Kidney epithelial cell (primary cell): ENCODE measurements around the gene AP3M1. TPM values are rescaled to one million over a fixed set of nuclear protein-coding genes. Genes with fewer than 3 reads are reported as not detected.

ENCODE experiments used
- DNase-seq: peaks from one replicate; pipeline ENCODE4 v3.0.0-alpha.2; 2010; ENCODE audit warnings: low read depth
- H3K27me3 ChIP-seq: 2 replicates; pipeline ENCODE4 v1.6.0; 2011; ENCODE audit warnings: low read length; ENCODE audit not compliant: control insufficient read depth, insufficient read depth
- H3K36me3 ChIP-seq: 2 replicates; pipeline ENCODE4 v1.5.1; 2011; ENCODE audit warnings: low read length; ENCODE audit not compliant: control insufficient read depth, insufficient read depth
- H3K4me3 ChIP-seq: 2 replicates; pipeline ENCODE4 v1.5.1; 2011; ENCODE audit warnings: low read depth, mild to moderate bottlenecking, control low read depth, low read length
- CTCF ChIP-seq: IDR thresholded peaks from 2 replicates; pipeline ENCODE4 v1.5.1; 2011; ENCODE audit warnings: mild to moderate bottlenecking, moderate library complexity, low read length, control low read depth, inconsistent platforms; ENCODE audit not compliant: insufficient read depth, poor library complexity, severe bottlenecking
- total RNA-seq: library from RNA; depleted of rRNA; stranded (reverse); fragments of >200 nt; gene quantifications from 2 replicates; pipeline ENCODE4 v1.2.3, GENCODE V29; 2015

The AP3M1 gene
- total RNA-seq, 1 donor from 2014 or later: 31.0 TPM

DNA sequence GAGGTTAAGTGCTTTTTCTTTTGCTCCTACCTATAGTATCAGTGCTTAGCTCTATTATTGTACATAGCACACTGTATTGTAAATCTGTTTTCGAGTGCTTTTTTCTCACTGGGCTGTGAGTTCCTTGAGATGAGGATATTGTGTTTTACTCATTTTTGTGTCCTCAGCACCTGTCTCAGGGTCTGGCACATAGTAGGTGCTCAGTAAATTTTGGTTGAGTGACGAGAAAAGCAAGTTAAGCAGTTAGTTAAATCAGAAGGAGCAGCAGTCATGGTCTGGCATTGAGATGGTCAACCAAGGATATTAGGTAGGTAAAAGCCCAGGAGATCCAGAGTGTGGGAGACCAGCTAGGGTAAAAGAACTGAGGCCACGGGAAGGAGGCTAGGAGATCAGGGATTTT lies 51.2 kb downstream of the AP3M1 start:
- Histone ChIP-seq H3K4me3 (no peak overlapping the region), H3K36me3 (peaks cover 5% of the 10 kb centered on the region), H3K27me3 (no peaks in the 10 kb centered on the region)
- no peak for TF ChIP-seq CTCF
- DNase-seq: no peak

- no peak overlapping the region for H3K4me3 ChIP-seq
- DNase-seq: no peak
- H3K27me3 ChIP-seq: no peaks in the 10 kb centered on the region
- peaks cover 3% of the 10 kb centered on the region for H3K36me3 ChIP-seq
- no peak for TF ChIP-seq CTCF
These were observed 52.9 kb downstream of the AP3M1 start for GRCh38 chr10:74097776-74098175.

GRCh38 chr10:74096777-74097176 lies 53.9 kb downstream of the AP3M1 start:
- peaks cover 3% of the 10 kb centered on the region for H3K36me3 ChIP-seq
- DNase-seq: no peak
- TF ChIP-seq CTCF: no peak
- no peaks in the 10 kb centered on the region for H3K27me3 ChIP-seq
- H3K4me3 ChIP-seq: no peak overlapping the region

- TF ChIP-seq CTCF: no peak
- peaks cover 5% of the 10 kb centered on the region for H3K36me3 ChIP-seq
- H3K4me3 ChIP-seq: no peak overlapping the region
- H3K27me3 ChIP-seq: no peaks in the 10 kb centered on the region
- no peak for DNase-seq
These were observed 56.4 kb downstream of the AP3M1 start for GRCh38 chr10:74094231-74094630.

GRCh38 chr10:74093530-74094164 lies 57.0 kb downstream of the AP3M1 start:
- Histone ChIP-seq H3K36me3 (peaks cover 4% of the 10 kb centered on the region), H3K4me3 (no peak overlapping the region), H3K27me3 (no peaks in the 10 kb centered on the region)
- TF ChIP-seq CTCF: no peak
- no peak for DNase-seq

DNA sequence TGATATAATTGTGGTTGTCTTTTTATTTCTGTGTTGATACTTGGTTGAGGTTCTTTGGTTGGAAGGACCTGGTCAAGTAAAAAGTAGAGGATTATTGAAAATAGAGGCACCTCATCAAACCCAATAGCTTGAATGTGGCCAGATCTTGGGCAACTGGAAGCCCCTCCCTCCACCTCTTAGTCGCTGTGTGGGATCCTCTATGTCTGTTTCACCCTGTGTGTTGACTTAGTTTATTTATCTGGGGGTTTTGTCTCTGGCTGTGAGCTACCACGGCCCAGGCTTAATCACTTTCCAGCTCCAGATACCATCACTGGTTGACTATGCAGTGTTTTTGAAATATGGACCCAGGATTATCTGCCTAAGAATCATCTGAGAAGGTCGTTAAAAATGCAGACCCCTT lies 58.3 kb downstream of the AP3M1 start:
- no peak for DNase-seq
- Histone ChIP-seq H3K4me3 (no peak overlapping the region), H3K27me3 (no peaks in the 10 kb centered on the region), H3K36me3 (peaks cover 4% of the 10 kb centered on the region)
- no peak for TF ChIP-seq CTCF
